T-helper 1 cell (primary cell): ENCODE data around the gene CHST3.
A peak's percentile ranks its signal among the peaks of the same experiment; 100 is the strongest.
"Not testable (repeated sequence)": the region's sequence is repeated elsewhere in the genome, so short reads cannot be mapped to it uniquely, and the experiment has no call there.

ENCODE experiments used
- DNase-seq, 5 donors: peaks; one replicate each; pipeline ENCODE4 v3.0.0-alpha.2; 2012 to 2020
- total RNA-seq, 4 donors: gene quantifications; one replicate each; lab custom pipeline; 2026; lab: John Stamatoyannopoulos, UW

CHST3 gene
- total RNA-seq = 0 reads per million in 4 donors

DNA sequence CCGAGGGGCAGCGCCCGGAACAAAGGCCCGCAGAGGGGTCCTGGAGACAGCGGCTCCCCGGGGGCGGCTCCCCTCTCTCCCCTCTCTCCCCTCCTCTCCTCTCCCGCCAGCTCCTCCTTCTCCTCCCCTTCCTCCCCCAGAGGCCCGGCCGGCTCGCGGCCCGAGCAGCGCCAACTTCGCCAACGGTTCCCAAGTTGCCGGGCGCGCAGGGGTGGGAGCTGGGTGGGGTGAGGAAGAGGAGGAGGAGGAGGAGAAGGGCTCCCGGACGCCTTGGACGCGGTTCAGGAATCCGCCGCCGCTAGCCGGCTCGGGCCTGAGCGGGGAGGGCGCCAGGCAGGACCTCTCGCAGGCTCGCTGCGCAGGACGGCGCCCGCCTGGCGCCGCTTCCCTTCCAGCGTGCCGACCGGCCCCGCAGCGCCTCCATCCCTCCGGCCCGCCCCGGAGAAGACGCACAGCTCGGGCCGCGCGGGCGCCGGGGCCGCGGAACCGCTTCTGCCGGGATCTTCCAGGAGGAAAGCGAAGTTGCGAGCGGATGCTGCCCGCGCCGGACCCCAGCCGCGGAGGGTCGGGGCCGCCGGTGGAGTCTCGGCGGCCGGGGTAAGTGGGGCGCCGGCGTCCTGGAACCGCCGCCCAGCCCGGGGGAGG, at the start of gene CHST3:
Gene CHST3, plus strand, starts transcription at position 298 of the 645 bp plus-strand sequence. CDS start 41,448 bp downstream, outside the sequence.
- no peak for DNase-seq

DNA sequence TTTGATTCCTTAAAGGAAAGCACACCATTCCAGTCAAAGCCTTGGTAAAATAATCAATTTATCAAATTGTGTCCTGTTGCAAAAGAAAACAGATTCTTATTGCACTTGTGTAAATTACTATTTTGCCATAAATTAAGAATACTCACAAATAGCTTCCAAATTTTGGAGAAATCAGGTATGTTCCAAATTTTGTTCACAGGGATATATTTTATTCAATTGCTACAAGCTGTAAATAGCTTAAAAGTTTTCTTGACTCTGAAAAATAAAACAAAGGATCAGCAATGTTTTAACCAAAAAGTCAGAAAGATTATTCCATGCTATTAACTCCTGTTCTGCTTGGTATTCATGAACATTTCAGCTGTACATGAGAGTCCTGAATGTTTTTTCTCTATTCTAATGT, 47.4 kb upstream of the CHST3 start:
- no peak for DNase-seq

DNA sequence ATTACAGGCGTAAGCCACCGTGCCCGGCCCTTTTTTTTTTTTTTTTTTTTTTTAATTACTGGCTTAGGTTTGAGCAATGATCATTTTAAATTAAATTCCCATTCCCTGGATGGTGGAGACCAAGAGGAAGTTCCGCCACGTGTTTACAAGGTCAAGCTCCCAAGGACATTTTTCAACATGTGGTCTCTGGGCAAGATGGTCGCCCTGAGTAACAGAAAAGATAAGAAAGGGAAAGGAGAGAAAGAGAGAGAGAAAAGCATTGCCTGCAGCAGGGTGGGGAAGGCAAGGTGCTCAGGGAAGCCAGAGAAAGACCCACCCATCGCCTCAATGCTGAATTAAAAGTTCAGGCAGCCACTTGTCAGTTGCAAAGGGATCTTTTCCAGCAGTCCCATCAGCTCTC, 45.2 kb upstream of the CHST3 start:
- DNase-seq = no peak

GRCh38 chr10:71919956-71920539, 44.1 kb upstream of the CHST3 start:
- not testable (repeated sequence) for DNase-seq

DNA sequence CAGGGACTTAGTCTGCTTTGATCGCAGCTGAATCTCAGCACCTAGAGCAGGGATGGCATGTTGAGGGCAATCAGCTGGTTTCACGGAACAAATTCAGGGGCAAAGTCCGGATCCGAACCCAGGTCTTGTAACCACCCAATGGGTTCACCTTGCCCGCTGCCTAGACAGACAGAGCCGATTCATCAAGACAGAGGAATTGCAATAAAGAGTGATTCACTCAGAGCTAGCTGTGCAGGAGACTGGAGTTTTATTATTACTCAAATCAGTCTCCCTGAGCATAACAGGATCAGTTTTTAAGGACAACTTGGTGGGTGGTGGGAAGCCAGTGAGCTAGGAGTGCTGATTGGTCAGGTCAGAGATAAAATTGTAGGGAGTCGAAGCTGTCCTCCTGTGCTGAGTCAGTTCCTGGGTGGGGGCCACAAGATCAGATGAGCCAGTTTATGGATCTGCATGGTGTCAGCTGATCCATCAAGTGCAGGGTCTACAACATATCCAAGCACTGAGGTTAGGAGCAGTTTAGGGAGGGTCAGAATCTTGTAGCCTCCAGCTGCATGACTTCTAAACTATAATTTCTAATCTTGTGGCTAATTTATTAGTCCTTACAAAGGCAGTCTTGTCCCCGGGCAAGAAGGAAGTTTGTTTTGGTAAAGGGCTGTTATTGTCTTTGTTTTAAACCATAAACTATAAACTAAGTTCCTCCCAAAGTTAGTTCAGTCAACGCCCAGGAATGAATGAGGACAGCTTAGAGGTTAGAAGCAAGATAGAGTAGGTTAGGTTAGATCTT, 43.5 kb upstream of the CHST3 start:
- no peak for DNase-seq

- no peak for DNase-seq
Measured at GRCh38 chr10:71921324-71922027, 42.7 kb upstream of the CHST3 start.

DNA sequence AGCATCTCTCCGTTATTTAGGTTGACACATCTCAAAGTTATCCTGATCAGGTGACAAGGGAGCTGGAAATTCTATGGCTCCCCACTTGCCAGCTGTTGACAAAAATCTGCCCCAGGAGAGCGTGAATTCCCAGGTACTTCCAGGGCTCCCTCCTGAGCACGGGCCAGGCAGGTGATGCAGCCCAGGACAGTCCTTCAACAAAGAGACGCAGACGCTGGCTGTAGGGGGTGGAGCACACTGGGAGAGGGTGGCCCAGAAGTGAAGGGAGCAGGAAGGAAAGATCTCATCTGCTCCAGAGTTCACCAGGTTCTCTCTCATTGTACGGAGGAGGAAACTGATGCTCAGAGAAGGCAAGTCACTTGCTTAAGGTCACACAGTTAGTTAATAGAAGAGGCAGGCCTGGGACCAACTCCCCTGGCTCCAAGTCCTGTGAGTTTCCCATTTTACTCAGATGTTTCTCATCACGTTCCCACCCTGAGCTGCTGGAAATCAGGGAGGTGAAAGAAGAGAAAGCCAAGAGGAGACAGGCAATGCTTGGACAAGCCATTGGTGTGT, 41.0 kb upstream of the CHST3 start:
- no peak for DNase-seq

DNA sequence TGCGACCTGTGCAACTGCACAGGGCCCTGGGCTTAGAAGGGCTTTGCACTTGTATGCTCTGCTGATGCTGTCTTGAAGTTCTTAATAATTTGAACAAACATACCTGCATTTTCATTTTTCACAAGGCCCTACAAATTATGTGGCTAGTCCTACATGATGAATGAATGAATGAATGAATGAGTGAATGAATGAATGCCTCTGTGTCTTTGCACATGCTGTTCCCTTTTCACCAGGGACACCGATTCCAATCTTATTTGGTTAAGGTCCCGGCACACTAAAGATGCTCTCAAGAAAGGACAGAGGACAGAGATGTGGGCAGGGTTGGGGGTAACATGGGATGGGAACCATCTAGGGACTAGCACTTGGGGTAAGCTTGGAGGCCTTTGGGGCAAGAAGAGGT, 39.4 kb upstream of the CHST3 start:
- no peak for DNase-seq

DNA sequence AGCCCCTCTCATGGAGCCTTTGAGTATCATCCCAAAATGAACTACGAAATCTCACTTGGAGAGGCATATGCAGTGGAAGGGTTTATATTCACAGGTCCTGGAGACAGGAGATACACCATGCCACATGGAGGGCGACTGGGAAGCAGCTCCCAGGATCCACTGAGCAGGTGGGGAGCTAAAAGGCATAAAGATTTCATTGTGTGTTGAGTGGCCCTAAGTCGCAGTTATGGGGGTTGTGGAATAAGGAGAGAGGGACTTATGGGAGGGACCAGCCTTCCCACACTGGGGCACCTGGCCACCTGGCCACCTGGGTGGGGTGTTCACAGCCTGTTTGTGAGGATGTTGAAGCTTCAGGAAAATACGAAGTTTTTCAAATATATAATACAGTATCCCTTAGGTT, 37.0 kb upstream of the CHST3 start:
- no peak for DNase-seq

GRCh38 chr10:71927776-71928592, 36.2 kb upstream of the CHST3 start:
- no peak for DNase-seq

DNA sequence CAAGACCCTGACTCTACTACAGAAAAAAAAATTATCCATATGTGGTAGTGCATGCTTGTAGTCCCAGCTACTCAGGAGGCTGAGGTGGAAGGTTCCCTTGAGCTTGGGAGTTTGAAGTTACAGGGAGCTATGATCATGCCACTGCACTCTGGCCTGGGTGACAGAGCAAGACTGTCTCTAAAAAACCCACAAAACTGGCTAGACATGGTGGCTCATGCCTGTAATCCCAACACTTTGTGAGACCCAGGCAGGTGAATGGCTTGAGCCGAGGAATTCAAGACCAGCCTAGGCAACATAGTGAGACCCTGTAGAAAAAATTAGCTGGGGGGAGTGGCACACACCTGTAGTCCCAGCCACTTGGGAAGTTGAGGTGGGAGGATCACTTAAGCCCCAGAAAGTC, 32.9 kb upstream of the CHST3 start:
- DNase-seq = no peak

GRCh38 chr10:71933651-71934050, 30.5 kb upstream of the CHST3 start:
- no peak for DNase-seq

GRCh38 chr10:71938211-71938610, 26.0 kb upstream of the CHST3 start:
- DNase-seq = no peak

- DNase-seq = no peak
Measured at GRCh38 chr10:71939304-71939703, 24.9 kb upstream of the CHST3 start.

DNA sequence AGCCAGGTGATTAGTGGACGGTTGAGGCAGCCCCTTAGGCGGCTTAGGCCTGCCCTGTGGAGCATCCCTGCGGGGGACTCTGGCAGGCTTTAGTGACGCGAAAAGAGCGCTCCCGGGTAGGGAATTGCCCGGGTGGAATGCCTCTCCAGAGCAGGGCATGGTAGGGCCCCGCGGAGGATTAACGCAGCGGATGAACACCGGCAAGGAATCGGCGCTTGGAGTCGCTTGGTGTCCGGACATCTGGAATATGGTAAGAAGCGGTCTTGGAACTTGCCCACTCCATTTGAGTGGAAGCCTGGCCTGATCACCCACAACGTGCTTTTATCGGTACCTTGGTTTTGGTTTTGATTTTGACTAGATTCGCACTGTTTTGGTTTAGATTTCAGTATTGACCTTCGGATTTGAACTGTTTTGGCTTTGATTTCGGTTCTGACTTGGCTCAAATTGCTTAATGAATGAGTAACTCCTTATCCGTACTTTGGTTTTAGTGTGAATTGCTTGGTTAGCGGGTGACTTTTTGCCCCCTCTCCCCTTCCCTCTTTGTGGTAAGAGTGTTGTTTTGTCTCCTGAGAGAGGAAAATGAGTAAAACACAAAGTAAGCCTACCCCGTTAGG, 24.2 kb upstream of the CHST3 start:
- peak in 1 of 5 donors; percentile 40 for DNase-seq

- DNase-seq = no peak
Measured at GRCh38 chr10:71940752-71941151, 23.4 kb upstream of the CHST3 start.

DNA sequence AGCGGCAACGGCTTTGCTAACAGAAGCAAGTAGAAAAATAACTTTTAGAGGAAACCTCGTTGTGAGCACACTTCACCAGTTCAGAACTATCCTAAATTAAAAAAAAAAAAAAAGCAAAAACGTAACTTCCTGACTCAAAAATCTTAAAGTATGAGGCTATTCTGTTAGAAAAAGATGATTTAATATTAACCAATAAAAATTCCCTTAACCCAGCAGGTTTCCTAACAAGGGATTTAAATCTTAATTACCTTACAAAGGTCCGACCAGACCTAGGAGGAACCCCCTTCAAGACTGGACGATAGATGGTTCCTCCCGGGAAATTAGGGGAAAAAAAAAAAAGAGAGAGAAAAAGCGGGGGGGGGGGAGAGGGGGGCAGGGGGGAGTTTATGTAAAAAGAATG, 22.9 kb upstream of the CHST3 start:
- no peak for DNase-seq

GRCh38 chr10:71945819-71946474, 18.2 kb upstream of the CHST3 start:
- DNase-seq = no peak

DNA sequence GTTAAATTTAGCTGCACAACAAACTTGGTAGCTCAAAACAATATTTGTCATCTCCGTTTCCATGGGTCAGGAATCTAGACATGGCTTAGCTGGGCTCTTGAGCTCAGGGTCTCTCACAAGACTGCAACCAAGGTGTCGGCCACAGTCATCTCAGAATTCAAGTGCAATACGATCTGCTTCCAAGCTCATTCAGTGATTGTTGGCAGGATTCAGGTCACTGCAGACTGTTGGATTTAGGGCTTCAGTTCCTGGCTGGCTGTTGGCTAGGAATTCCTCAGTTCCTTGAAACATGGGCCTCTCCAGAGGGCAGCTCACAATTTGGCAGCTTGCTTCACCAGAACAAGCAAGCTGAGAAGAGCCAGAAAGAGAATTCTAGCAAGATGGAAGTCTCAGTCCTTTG, 17.5 kb upstream of the CHST3 start:
- DNase-seq = no peak

- DNase-seq = no peak
Measured at GRCh38 chr10:71948496-71949067, 15.6 kb upstream of the CHST3 start.

DNA sequence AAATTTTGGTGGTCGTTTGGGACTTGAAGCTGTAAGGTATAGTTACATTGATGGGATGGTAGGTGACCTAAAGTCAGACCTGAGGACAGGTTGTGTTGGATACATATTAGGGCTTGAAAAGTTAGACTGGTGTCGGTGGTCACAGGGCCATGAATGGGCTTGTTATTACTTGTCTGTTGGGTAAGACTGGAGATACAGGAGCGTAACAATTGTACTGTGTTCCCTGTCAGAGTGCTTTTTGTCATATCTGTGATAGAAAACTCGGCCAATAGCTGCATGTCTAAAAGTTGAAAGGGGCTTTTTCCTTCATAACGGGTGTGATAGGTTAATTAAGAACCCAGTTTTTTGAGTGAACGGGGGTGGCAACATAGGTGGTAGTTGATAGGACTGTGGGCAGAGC, 13.5 kb upstream of the CHST3 start:
- DNase-seq = no peak
